Mesenchymal stem cell (in vitro differentiated cells and primary cell): ENCODE data around the gene EFCAB11.

Source experiments
- DNase-seq: peaks from one replicate; pipeline ENCODE4 v3.0.0-alpha.2; 2013
- H2AFZ ChIP-seq: one replicate; pipeline ENCODE4 v1.6.1; 2013; ENCODE audit warnings: low read depth, mild to moderate bottlenecking, control low read depth, inconsistent platforms, low read length, moderate library complexity
- H2AK5ac ChIP-seq: 2 replicates; pipeline ENCODE4 v1.6.1; 2013; ENCODE audit warnings: low read length, moderate library complexity, mild to moderate bottlenecking, inconsistent platforms; ENCODE audit not compliant: severe bottlenecking
- H2BK120ac ChIP-seq: one replicate; pipeline ENCODE4 v1.6.1; 2013; ENCODE audit warnings: low read depth, mild to moderate bottlenecking, inconsistent platforms, low read length, moderate library complexity
- H2BK12ac ChIP-seq, 2 experiments: one replicate each; pipeline ENCODE4 v1.6.1; 2013; ENCODE audit warnings: inconsistent platforms in 2 of 2, low read length in 2 of 2, mild to moderate bottlenecking in 2 of 2, moderate library complexity in 2 of 2, control low read depth in 1 of 2
- H2BK15ac ChIP-seq: one replicate; pipeline ENCODE4 v1.6.1; 2013; ENCODE audit warnings: mild to moderate bottlenecking, low read depth, inconsistent platforms; ENCODE audit not compliant: poor library complexity, severe bottlenecking
- H2BK5ac ChIP-seq: 2 replicates; pipeline ENCODE4 v1.6.1; 2013; ENCODE audit warnings: low read depth, mild to moderate bottlenecking, low read length, control low read depth, inconsistent platforms; ENCODE audit not compliant: poor library complexity, severe bottlenecking
- H3K14ac ChIP-seq, 2 experiments: one replicate each; pipeline ENCODE4 v1.6.1; 2013; ENCODE audit warnings: inconsistent platforms in 2 of 2, low read length in 2 of 2, control low read depth in 1 of 2, mild to moderate bottlenecking in 1 of 2, moderate library complexity in 1 of 2
- H3K18ac ChIP-seq, 2 experiments: one replicate each; pipeline ENCODE4 v1.6.1; 2013; ENCODE audit warnings: inconsistent platforms in 2 of 2, low read length in 2 of 2, control low read depth in 1 of 2, low read depth in 1 of 2, mild to moderate bottlenecking in 1 of 2
- H3K23ac ChIP-seq, 2 experiments: one replicate each; pipeline ENCODE4 v1.6.1; 2013; ENCODE audit warnings: inconsistent platforms in 2 of 2, low read length in 2 of 2, mild to moderate bottlenecking in 2 of 2, moderate library complexity in 2 of 2, control low read depth in 1 of 2
- H3K27ac ChIP-seq: 2 replicates; pipeline ENCODE4 v1.5.1; 2013; ENCODE audit warnings: mild to moderate bottlenecking, moderate library complexity, low read length, control low read depth, inconsistent platforms; ENCODE audit not compliant: poor library complexity, severe bottlenecking
- H3K27me3 ChIP-seq, 2 experiments: 2 replicates each; pipeline versions ENCODE4 v1.6.1 to v1.7.0; 2013; ENCODE audit warnings: low read length in 2 of 2, mild to moderate bottlenecking in 2 of 2, moderate library complexity in 2 of 2, control low read depth in 1 of 2, inconsistent platforms in 1 of 2; ENCODE audit not compliant: control insufficient read depth in 1 of 2, insufficient read depth in 1 of 2
- H3K36me3 ChIP-seq, 2 experiments: 2 replicates each; pipeline versions ENCODE4 v1.6.1 to v1.7.0; 2013; ENCODE audit warnings: low read length in 2 of 2, control low read depth in 1 of 2, inconsistent platforms in 1 of 2, low read depth in 1 of 2, mild to moderate bottlenecking in 1 of 2; ENCODE audit not compliant: insufficient read depth in 2 of 2, control insufficient read depth in 1 of 2
- H3K4ac ChIP-seq, 2 experiments: one replicate each; pipeline ENCODE4 v1.6.1; 2013; ENCODE audit warnings: inconsistent platforms in 2 of 2, low read length in 2 of 2, mild to moderate bottlenecking in 2 of 2, moderate library complexity in 2 of 2, control low read depth in 1 of 2, low read depth in 1 of 2
- H3K4me1 ChIP-seq: 2 replicates; pipeline ENCODE4 v1.6.1; 2013; ENCODE audit warnings: low read depth, low read length, control low read depth; ENCODE audit not compliant: control insufficient read depth, insufficient read depth
- H3K4me2 ChIP-seq: 2 replicates; pipeline ENCODE4 v1.6.1; 2013; ENCODE audit warnings: low read length, mild to moderate bottlenecking, inconsistent platforms; ENCODE audit not compliant: poor library complexity, severe bottlenecking
- H3K4me3 ChIP-seq, 2 experiments: 2 replicates each; pipeline versions ENCODE4 v1.5.1 to v1.7.0; 2013; ENCODE audit warnings: low read length in 2 of 2, mild to moderate bottlenecking in 2 of 2, control low read depth in 1 of 2, low read depth in 1 of 2; ENCODE audit not compliant: insufficient read depth in 1 of 2
- H3K79me1 ChIP-seq: replicated peaks from 2 replicates; pipeline ENCODE4 v1.6.1; 2013; ENCODE audit warnings: mild to moderate bottlenecking, control low read depth, low read length, inconsistent platforms; ENCODE audit not compliant: poor library complexity, severe bottlenecking
- H3K9ac ChIP-seq: 2 replicates; pipeline ENCODE4 v1.7.0; 2013; ENCODE audit warnings: mild to moderate bottlenecking, low read length, moderate library complexity
- H3K9me3 ChIP-seq: 2 replicates; pipeline ENCODE4 v1.7.0; 2013; ENCODE audit warnings: mild to moderate bottlenecking, low read length; ENCODE audit not compliant: control insufficient read depth
- H4K8ac ChIP-seq: one replicate; pipeline ENCODE4 v1.6.1; 2013; ENCODE audit warnings: inconsistent platforms, mild to moderate bottlenecking, low read length, moderate library complexity
- H4K91ac ChIP-seq: one replicate; pipeline ENCODE4 v1.6.1; 2013; ENCODE audit warnings: mild to moderate bottlenecking, low read length, inconsistent platforms
- WGBS: methylation state at CpG from one replicate; pipeline ENCODE4 v1.1.7; 2013; ENCODE audit warnings: mixed read lengths; 5-methylcytosine and 5-hydroxymethylcytosine counted together

EFCAB11 gene

DNA sequence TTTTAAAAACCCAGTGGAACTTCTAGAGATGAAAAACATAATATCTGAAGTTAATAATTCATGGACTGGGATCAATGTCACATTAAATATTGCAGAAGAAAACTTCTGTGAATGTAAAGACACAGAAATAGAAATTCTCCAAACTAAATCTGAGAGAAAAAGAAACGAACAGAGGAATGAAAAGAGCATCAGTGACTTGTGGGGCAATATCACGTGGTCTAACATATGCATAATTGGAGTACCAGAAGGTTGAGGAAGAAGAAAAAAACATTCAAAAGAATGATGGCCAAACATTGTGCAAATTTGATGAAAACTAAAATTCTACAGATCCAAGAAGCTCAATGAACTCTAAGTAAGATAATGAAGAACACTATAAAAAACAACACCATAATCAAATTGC lies 130.8 kb downstream of the EFCAB11 start:
- Histone ChIP-seq H2BK12ac (no peak overlapping the region), H4K91ac (no peak overlapping the region), H3K9me3 (peaks cover 19% of the 10 kb centered on the region), H4K8ac (no peak overlapping the region), H2BK5ac (no peak overlapping the region), H3K14ac (no peak overlapping the region), H3K36me3 (no peaks in the 10 kb centered on the region), H3K27ac (no peak overlapping the region), H3K4me2 (no peak overlapping the region), H3K79me1 (no peaks in the 10 kb centered on the region), H3K18ac (no peak overlapping the region), H3K4me1 (no peaks in the 10 kb centered on the region), H3K9ac (no peak overlapping the region), H2AFZ (no peak overlapping the region), H2BK15ac (no peak overlapping the region), H3K4ac (no peak overlapping the region), H3K4me3 (no peak overlapping the region), H3K23ac (no peak overlapping the region), H2AK5ac (no peak overlapping the region), H3K27me3 (no peaks in the 10 kb centered on the region), H2BK120ac (no peak overlapping the region)
- DNase-seq, result no peak
- 82% methylated on average over 2 of the region's 2 CpGs for WGBS

DNA sequence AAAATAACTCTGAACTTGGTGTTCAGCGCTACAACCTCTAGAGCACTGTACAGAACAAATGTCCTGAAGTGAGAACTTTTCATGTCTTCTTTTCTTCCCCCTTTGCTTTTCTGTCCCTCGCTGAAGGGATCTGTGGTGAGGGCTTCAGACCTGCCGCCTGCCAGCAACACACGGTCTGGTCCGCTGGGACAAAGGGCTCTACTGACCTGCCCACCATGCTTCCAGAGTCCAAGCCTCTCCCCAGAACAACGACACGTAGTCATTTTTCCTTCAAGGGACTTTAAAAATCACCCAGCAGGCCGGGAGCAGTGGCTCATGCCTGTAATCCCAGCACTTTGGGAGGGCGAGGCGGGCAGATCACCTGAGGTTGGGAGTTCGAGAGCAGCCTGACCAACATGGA lies 140.4 kb downstream of the EFCAB11 start:
- H3K18ac ChIP-seq, result peak overlapping the region; percentile 4 to 58
- no peak overlapping the region for H2AFZ ChIP-seq
- H2BK120ac ChIP-seq, result peak overlapping the region; percentile 15
- H3K4me2 ChIP-seq, result peak overlapping the region; percentile 38
- H3K4ac ChIP-seq, result peak overlapping the region in 1 of 2 experiments; percentile 60
- peak overlapping the region; percentile 100 for H3K27ac ChIP-seq
- H3K9me3 ChIP-seq, result no peaks in the 10 kb centered on the region
- H3K9ac ChIP-seq, result peak overlapping the region; percentile 34
- peak overlapping the region; percentile 100 for H2BK5ac ChIP-seq
- H3K23ac ChIP-seq, result no peak overlapping the region
- H3K4me3 ChIP-seq, result peak overlapping the region in 1 of 2 experiments; percentile 27
- H3K4me1 ChIP-seq, result peaks cover 5% of the 10 kb centered on the region
- H3K14ac ChIP-seq, result no peak overlapping the region
- no peaks in the 10 kb centered on the region for H3K79me1 ChIP-seq
- H2BK15ac ChIP-seq, result peak overlapping the region; percentile 96
- H2BK12ac ChIP-seq, result peak overlapping the region in 1 of 2 experiments; percentile 51
- H2AK5ac ChIP-seq, result peak overlapping the region; percentile 98
- H4K91ac ChIP-seq, result peak overlapping the region; percentile 90
- no peaks in the 10 kb centered on the region for H3K27me3 ChIP-seq
- no peaks in the 10 kb centered on the region for H3K36me3 ChIP-seq
- 60% methylated on average over 10 of the region's 11 CpGs for WGBS
- no peak for DNase-seq
- peak overlapping the region; percentile 84 for H4K8ac ChIP-seq

DNA sequence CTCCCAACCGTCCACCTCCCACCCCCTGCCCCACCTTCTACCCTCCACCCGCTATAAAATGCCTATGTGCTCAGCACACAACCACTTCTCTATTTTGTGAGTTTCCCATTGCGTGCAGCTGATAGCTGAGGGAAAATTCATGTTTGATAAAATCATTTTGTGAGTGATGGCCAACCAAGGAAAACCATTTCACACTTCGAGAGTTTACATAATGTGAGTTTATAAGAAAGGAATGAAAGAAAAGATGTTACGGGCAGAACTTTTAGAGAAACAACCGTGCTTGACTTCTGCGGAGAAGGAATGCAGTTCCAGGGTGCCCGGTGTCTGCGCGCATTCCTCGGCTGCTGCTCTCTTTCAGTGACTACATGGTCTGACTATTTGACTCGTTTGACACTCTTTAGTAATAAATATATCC lies 140.9 kb downstream of the EFCAB11 start:
- Histone ChIP-seq H2BK5ac (no peak overlapping the region), H3K23ac (no peak overlapping the region), H3K79me1 (no peaks in the 10 kb centered on the region), H3K4ac (no peak overlapping the region), H3K4me2 (peak overlapping the region; percentile 29), H2AK5ac (no peak overlapping the region), H2AFZ (no peak overlapping the region), H3K4me1 (peaks cover 5% of the 10 kb centered on the region), H4K8ac (no peak overlapping the region), H2BK120ac (peak overlapping the region; percentile 37), H3K36me3 (no peaks in the 10 kb centered on the region), H2BK15ac (no peak overlapping the region), H3K9me3 (no peaks in the 10 kb centered on the region), H3K14ac (no peak overlapping the region), H3K9ac (peak overlapping the region; percentile 34), H3K18ac (no peak overlapping the region), H3K27me3 (no peaks in the 10 kb centered on the region), H2BK12ac (no peak overlapping the region), H3K4me3 (peak overlapping the region in 1 of 2 experiments; percentile 27), H4K91ac (no peak overlapping the region), H3K27ac (peak overlapping the region; percentile 100)
- 0% methylated on average over 6 of the region's 12 CpGs for WGBS
- peak; percentile 79 for DNase-seq

DNA sequence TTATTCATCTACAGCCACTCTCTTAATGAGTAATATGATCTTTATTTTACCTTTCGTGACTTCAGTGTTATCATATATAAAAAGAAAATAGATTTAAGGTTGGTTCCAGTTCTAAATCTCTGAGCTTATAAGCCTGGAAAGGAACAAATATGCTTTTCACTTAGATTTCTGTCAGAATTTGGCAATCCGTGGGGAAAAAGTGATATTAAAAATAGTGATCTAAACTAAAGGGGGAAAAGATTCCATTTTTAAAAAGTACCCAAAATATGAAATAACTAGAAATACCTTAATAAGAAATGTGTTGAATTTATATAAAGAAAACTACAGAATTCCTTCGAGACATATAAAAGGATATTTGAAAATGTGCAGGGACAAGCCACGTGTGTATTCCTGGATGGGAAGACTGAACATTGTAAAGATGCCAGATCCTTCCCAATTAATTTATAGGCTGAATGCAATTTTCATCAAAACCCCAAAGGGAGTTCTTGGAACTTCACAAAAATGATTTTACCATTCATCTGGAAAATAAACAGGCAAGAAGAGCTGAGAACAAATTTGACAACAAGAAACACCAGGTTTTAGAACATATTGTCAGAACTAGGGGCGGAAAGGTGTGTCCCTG lies 142.5 kb downstream of the EFCAB11 start:
- H3K9me3 ChIP-seq, result no peaks in the 10 kb centered on the region
- no peaks in the 10 kb centered on the region for H3K36me3 ChIP-seq
- H2AK5ac ChIP-seq, result peak overlapping the region; percentile 59
- no peak overlapping the region for H3K4ac ChIP-seq
- no peaks in the 10 kb centered on the region for H3K27me3 ChIP-seq
- H4K91ac ChIP-seq, result no peak overlapping the region
- H3K79me1 ChIP-seq, result no peaks in the 10 kb centered on the region
- H3K4me1 ChIP-seq, result peaks cover 3% of the 10 kb centered on the region
- no peak overlapping the region for H3K18ac ChIP-seq
- no peak overlapping the region for H2AFZ ChIP-seq
- no peak overlapping the region for H3K4me2 ChIP-seq
- H2BK5ac ChIP-seq, result peak overlapping the region; percentile 79
- no peak overlapping the region for H3K9ac ChIP-seq
- no peak overlapping the region for H2BK15ac ChIP-seq
- H4K8ac ChIP-seq, result no peak overlapping the region
- no peak overlapping the region for H3K23ac ChIP-seq
- no peak for DNase-seq
- no peak overlapping the region for H2BK12ac ChIP-seq
- H2BK120ac ChIP-seq, result no peak overlapping the region
- WGBS, result 100% methylated on average over 3 of the region's 5 CpGs
- H3K27ac ChIP-seq, result peak overlapping the region; percentile 89
- no peak overlapping the region for H3K14ac ChIP-seq
- H3K4me3 ChIP-seq, result no peak overlapping the region
